ENCODE data around the gene TMA7.

TMA7 gene

DNA sequence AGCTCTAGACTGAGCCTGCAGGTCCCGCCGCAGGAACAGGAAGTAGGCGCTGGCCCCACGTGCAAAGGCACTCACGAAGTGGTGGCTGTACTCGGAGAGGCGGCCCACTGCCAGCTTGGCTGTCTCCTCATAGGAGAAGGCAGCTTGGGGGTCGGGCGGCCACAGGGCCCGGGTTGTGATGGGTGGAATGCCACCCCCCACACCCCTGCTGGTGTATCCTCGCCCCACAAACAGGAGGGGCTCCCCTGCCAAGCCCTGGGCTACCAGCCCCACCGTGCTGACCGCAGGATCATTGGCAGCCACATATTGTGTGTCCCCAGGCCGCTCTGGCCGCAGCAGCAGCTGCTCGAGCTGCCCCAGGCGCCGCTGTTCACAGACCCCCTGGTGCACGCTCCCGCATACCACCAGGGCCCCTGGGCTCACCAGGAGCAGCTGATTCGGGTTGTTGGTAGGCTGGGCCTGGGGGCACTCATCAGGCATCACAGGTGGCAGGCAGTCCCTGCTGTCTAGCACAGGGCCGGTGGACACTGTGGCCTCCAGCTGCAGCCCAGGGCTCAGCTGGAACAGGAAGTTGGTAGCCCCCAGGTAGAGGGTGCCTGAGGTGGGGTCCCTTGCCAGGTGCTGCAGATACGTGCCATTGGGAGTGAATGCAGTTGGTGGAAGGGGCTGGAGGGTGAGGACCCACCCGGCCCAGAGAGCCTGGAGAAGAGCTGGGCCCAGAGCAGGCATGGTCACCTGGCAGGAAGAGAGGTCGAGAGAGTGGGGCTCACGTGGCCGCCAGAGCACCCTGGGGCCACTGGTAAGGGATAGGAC is 16.0 kb upstream of the TMA7 start:
- Histone ChIP-seq H3K4me1 (ENCODE audit: insufficient read depth, low read length, severe bottlenecking) (peaks cover 4% of the 10 kb centered on the region), H3K9me3 (ENCODE audit: low read length) (no peaks in the 10 kb centered on the region), H3F3A (ENCODE audit: insufficient read depth, low read length) (no peaks in the 10 kb centered on the region), H2AFZ (ENCODE audit: low read length) (no peak overlapping the region), H4K20me1 (ENCODE audit: insufficient read depth, low read length) (no peaks in the 10 kb centered on the region), H3K27ac (ENCODE audit: low read depth, low read length, poor library complexity, severe bottlenecking) (no peak overlapping the region), H3K36me3 (ENCODE audit: insufficient read depth, low read length) (no peaks in the 10 kb centered on the region), H3K9ac (ENCODE audit: low read length) (no peak overlapping the region), H3K4me2 (ENCODE audit: low read length) (no peak overlapping the region), H3K9me2 (ENCODE audit: low read depth, low read length) (no peaks in the 10 kb centered on the region), H3K79me2 (ENCODE audit: insufficient read depth, low read length) (no peaks in the 10 kb centered on the region), H3K4me3 (ENCODE audit: low read depth, low read length, poor library complexity, severe bottlenecking) (no peak overlapping the region), H3K27me3 (ENCODE audit: insufficient read depth, low read length) (no peaks in the 10 kb centered on the region; the same call in 1 of the 2 replicates)
- TF ChIP-seq CTCF (IDR thresholded peaks at IDR 0.05; ENCODE audit: low read length) (no peak), EZH2 (IDR thresholded peaks at IDR 0.05; ENCODE audit: borderline replicate concordance, low read length) (no peak)

DNA sequence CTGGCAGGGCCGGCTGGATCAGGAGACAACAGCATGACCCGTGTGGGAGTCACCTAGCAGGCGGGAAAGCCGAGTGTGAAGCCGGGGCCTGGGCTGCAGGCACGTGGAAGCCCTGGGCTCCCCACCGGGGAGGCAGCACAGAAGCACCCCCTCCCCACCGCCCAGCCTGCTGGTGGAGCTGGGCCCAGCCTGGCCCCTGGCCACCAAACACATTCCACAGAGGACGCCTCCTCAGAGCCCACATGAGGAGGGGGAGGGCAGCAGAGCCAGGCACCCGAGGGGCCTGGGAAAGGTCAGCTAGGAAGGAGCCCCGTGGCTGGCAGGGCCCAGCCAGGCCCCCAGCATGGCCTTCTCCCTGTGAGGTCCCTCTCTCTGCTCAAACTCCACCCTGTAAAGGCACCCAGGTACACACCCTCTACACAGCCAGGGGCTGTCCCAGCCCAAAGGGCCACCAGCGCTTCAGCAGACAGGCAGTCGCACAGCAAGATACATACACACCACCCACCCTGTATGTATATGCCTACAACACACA is 14.7 kb upstream of the TMA7 start:
- Histone ChIP-seq H3K4me1 (ENCODE audit: insufficient read depth, low read length, severe bottlenecking) (peaks cover 11% of the 10 kb centered on the region), H3K4me3 (ENCODE audit: low read depth, low read length, poor library complexity, severe bottlenecking) (no peak overlapping the region), H3K27ac (ENCODE audit: low read depth, low read length, poor library complexity, severe bottlenecking) (no peak overlapping the region), H3K79me2 (ENCODE audit: insufficient read depth, low read length) (no peaks in the 10 kb centered on the region), H3K4me2 (ENCODE audit: low read length) (no peak overlapping the region), H3K9ac (ENCODE audit: low read length) (no peak overlapping the region), H3K9me3 (ENCODE audit: low read length) (no peaks in the 10 kb centered on the region), H3K27me3 (ENCODE audit: insufficient read depth, low read length) (no peaks in the 10 kb centered on the region; the same call in 1 of the 2 replicates), H3F3A (ENCODE audit: insufficient read depth, low read length) (no peaks in the 10 kb centered on the region), H2AFZ (ENCODE audit: low read length) (no peak overlapping the region), H3K36me3 (ENCODE audit: insufficient read depth, low read length) (no peaks in the 10 kb centered on the region), H4K20me1 (ENCODE audit: insufficient read depth, low read length) (no peaks in the 10 kb centered on the region), H3K9me2 (ENCODE audit: low read depth, low read length) (no peaks in the 10 kb centered on the region)
- TF ChIP-seq EZH2 (IDR thresholded peaks at IDR 0.05; ENCODE audit: borderline replicate concordance, low read length) (no peak), CTCF (IDR thresholded peaks at IDR 0.05; ENCODE audit: low read length) (no peak)

- Histone ChIP-seq H3K27me3 (ENCODE audit: insufficient read depth, low read length) (no peaks in the 10 kb centered on the region; the same call in 1 of the 2 replicates), H3K9me2 (ENCODE audit: low read depth, low read length) (no peaks in the 10 kb centered on the region), H3K27ac (ENCODE audit: low read depth, low read length, poor library complexity, severe bottlenecking) (no peak overlapping the region), H3K9me3 (ENCODE audit: low read length) (no peaks in the 10 kb centered on the region), H3F3A (ENCODE audit: insufficient read depth, low read length) (no peaks in the 10 kb centered on the region), H3K36me3 (ENCODE audit: insufficient read depth, low read length) (peaks cover 9% of the 10 kb centered on the region), H3K9ac (ENCODE audit: low read length) (no peak overlapping the region), H3K79me2 (ENCODE audit: insufficient read depth, low read length) (no peaks in the 10 kb centered on the region), H3K4me3 (ENCODE audit: low read depth, low read length, poor library complexity, severe bottlenecking) (no peak overlapping the region), H2AFZ (ENCODE audit: low read length) (no peak overlapping the region), H3K4me2 (ENCODE audit: low read length) (no peak overlapping the region), H3K4me1 (ENCODE audit: insufficient read depth, low read length, severe bottlenecking) (peaks cover 11% of the 10 kb centered on the region), H4K20me1 (ENCODE audit: insufficient read depth, low read length) (no peaks in the 10 kb centered on the region)
- TF ChIP-seq CTCF (IDR thresholded peaks at IDR 0.05; ENCODE audit: low read length) = no peak
- TF ChIP-seq EZH2 (IDR thresholded peaks at IDR 0.05; ENCODE audit: borderline replicate concordance, low read length) = no peak
Observed at GRCh38 chr3:48426401-48426909, 13.6 kb upstream of the TMA7 start.
